HEK293 (cell line): Measurements from ENCODE around the gene SCUBE1.

ENCODE experiments used
- CTCF ChIP-seq: fragments of 450-650 bp; formaldehyde crosslinking; IDR thresholded peaks from 2 replicates; pipeline ENCODE4 v1.5.1; 2016; ENCODE audit warnings: missing biosample characterization, missing genetic modification characterization
- ZNF121 ChIP-seq: fragments of 450-650 bp; formaldehyde crosslinking; IDR thresholded peaks from 2 replicates; pipeline ENCODE4 v1.5.1; 2016; ENCODE audit warnings: missing biosample characterization, missing genetic modification characterization

- TF ChIP-seq ZNF121 (tag by site-specific recombination) (no peak), CTCF (tag by site-specific recombination) (no peak)
Observed at GRCh38 chr22:43164636-43165035, 178.5 kb downstream of the SCUBE1 start.
